Measurements from ENCODE around the gene LTB.

LTB gene

GRCh38 chr6:31572041-31572911 lies 9.9 kb downstream of the LTB start, which contains the start of gene LTA:
TSS of gene LTA (plus strand) at chr6:31572289. CDS start at chr6:31572743, 454 bp downstream.
- in situ Hi-C loops (cut with MboI; ENCODE audit: low pct_unique_long_range_greater_than_20kb, low sequenced_read_pairs, unreplicated experiment): no loop called here
- no peak for DNase-seq (ENCODE audit: low spot score)

GRCh38 chr6:31569861-31570536 lies 12.2 kb downstream of the LTB start:
- TF ChIP-seq CTCF (IDR thresholded peaks at IDR 0.05; ENCODE audit: extremely low read depth, insufficient read depth, missing control alignments): no peak
- in situ Hi-C loops (cut with MboI; ENCODE audit: low pct_unique_long_range_greater_than_20kb, low sequenced_read_pairs, unreplicated experiment): no loop called here
- DNase-seq (ENCODE audit: low spot score): no peak

More at GRCh38 chr6:31572041-31572911, 9.9 kb downstream of the LTB start, which contains the start of gene LTA:
- no peak for TF ChIP-seq CTCF (IDR thresholded peaks at IDR 0.05; ENCODE audit: extremely low read depth, insufficient read depth, missing control alignments)

- TF ChIP-seq CTCF (IDR thresholded peaks at IDR 0.05; ENCODE audit: extremely low read depth, insufficient read depth, missing control alignments): no peak
- in situ Hi-C loops (cut with MboI; ENCODE audit: low pct_unique_long_range_greater_than_20kb, low sequenced_read_pairs, unreplicated experiment): no loop called here
- peak; percentile 79 for DNase-seq (ENCODE audit: low spot score)
These were observed 13.7 kb downstream of the LTB start for GRCh38 chr6:31568537-31568961.

- in situ Hi-C loops (cut with MboI; ENCODE audit: low pct_unique_long_range_greater_than_20kb, low sequenced_read_pairs, unreplicated experiment): no loop called here
- no peak for TF ChIP-seq CTCF (IDR thresholded peaks at IDR 0.05; ENCODE audit: extremely low read depth, insufficient read depth, missing control alignments)
- no peak for DNase-seq (ENCODE audit: low spot score)
These were observed 14.5 kb downstream of the LTB start for GRCh38 chr6:31567531-31568370.

GRCh38 chr6:31560697-31561058 lies 21.5 kb downstream of the LTB start:
- DNase-seq (ENCODE audit: low spot score): no peak
- in situ Hi-C loops (cut with MboI; ENCODE audit: low pct_unique_long_range_greater_than_20kb, low sequenced_read_pairs, unreplicated experiment): no loop called here
- no peak for TF ChIP-seq CTCF (IDR thresholded peaks at IDR 0.05; ENCODE audit: extremely low read depth, insufficient read depth, missing control alignments)
